H9 (cell line): Measurements from ENCODE around the gene MCF2L. TPM values are rescaled to one million over a fixed set of nuclear protein-coding genes. Genes with fewer than 3 reads are reported as not detected.

Source experiments
- DNase-seq: peaks from one replicate; pipeline ENCODE4 v3.0.0-alpha.2; 2017
- H2AFZ ChIP-seq: one replicate; pipeline ENCODE4 v1.6.1; 2013; ENCODE audit warnings: mild to moderate bottlenecking, low read length, control low read depth, moderate library complexity
- H2AK5ac ChIP-seq: 2 replicates; pipeline ENCODE4 v1.6.1; 2013; ENCODE audit warnings: low read length, control low read depth, mixed read lengths; ENCODE audit not compliant: insufficient read length
- H2BK120ac ChIP-seq: one replicate; pipeline ENCODE4 v1.6.1; 2013; ENCODE audit warnings: low read depth, mild to moderate bottlenecking, low read length, control low read depth, inconsistent platforms; ENCODE audit not compliant: poor library complexity, severe bottlenecking
- H2BK12ac ChIP-seq: 2 replicates; pipeline ENCODE4 v1.6.1; 2013; ENCODE audit warnings: low read length, control low read depth, mixed read lengths, low read depth; ENCODE audit not compliant: insufficient read length
- H2BK15ac ChIP-seq: 2 replicates; pipeline ENCODE4 v1.6.1; 2013; ENCODE audit warnings: low read depth, low read length, control low read depth
- H2BK20ac ChIP-seq: one replicate; pipeline ENCODE4 v1.6.1; 2013; ENCODE audit warnings: low read depth, mild to moderate bottlenecking, low read length, control low read depth, inconsistent platforms; ENCODE audit not compliant: poor library complexity, severe bottlenecking
- H2BK5ac ChIP-seq: 2 replicates; pipeline ENCODE4 v1.6.1; 2013; ENCODE audit warnings: low read length, control low read depth, mixed read lengths; ENCODE audit not compliant: insufficient read length
- H3K14ac ChIP-seq: 2 replicates; pipeline ENCODE4 v1.6.1; 2013; ENCODE audit warnings: low read length, control low read depth; ENCODE audit not compliant: insufficient read depth
- H3K18ac ChIP-seq: 2 replicates; pipeline ENCODE4 v1.6.1; 2013; ENCODE audit warnings: low read depth, mild to moderate bottlenecking, mixed read lengths, low read length, control low read depth; ENCODE audit not compliant: insufficient read length
- H3K23ac ChIP-seq: 2 replicates; pipeline ENCODE4 v1.6.1; 2013; ENCODE audit warnings: low read length, control low read depth, mixed read lengths, low read depth; ENCODE audit not compliant: insufficient read length
- H3K23me2 ChIP-seq: 2 replicates; pipeline ENCODE4 v1.6.1; 2013; ENCODE audit warnings: low read depth, mild to moderate bottlenecking, mixed read lengths, low read length, control low read depth; ENCODE audit not compliant: insufficient read length, poor library complexity, severe bottlenecking
- H3K27ac ChIP-seq: 2 replicates; pipeline ENCODE4 v1.5.1; 2013; ENCODE audit warnings: low read length, control low read depth, mixed read lengths, low read depth; ENCODE audit not compliant: insufficient read length
- H3K27me3 ChIP-seq: 2 replicates; pipeline ENCODE4 v1.6.1; 2013; ENCODE audit warnings: low read length, control low read depth, inconsistent platforms; ENCODE audit not compliant: insufficient read depth
- H3K4ac ChIP-seq: 2 replicates; pipeline ENCODE4 v1.6.1; 2013; ENCODE audit warnings: low read depth, mild to moderate bottlenecking, control low read depth, inconsistent platforms, low read length, moderate library complexity
- H3K4me1 ChIP-seq: 2 replicates; pipeline ENCODE4 v1.6.1; 2013; ENCODE audit warnings: low read length, control low read depth, inconsistent platforms; ENCODE audit not compliant: insufficient read depth
- H3K4me2 ChIP-seq: 2 replicates; pipeline ENCODE4 v1.6.1; 2013; ENCODE audit warnings: low read length, control low read depth, mixed read lengths; ENCODE audit not compliant: insufficient read length, insufficient read depth
- H3K56ac ChIP-seq: 2 replicates; pipeline ENCODE4 v1.6.1; 2013; ENCODE audit warnings: low read depth, mild to moderate bottlenecking, mixed read lengths, low read length, control low read depth; ENCODE audit not compliant: insufficient read length
- H3K79me1 ChIP-seq: 2 replicates; pipeline ENCODE4 v1.6.1; 2013; ENCODE audit warnings: low read depth, mild to moderate bottlenecking, moderate library complexity, low read length, control low read depth, inconsistent platforms; ENCODE audit not compliant: insufficient read depth, poor library complexity, severe bottlenecking
- H3K79me2 ChIP-seq: 2 replicates; pipeline ENCODE4 v1.6.1; 2013; ENCODE audit warnings: low read length, control low read depth, inconsistent platforms; ENCODE audit not compliant: insufficient read depth
- H3K9ac ChIP-seq: 2 replicates; pipeline ENCODE4 v1.6.1; 2013; ENCODE audit warnings: low read length, control low read depth, mixed read lengths; ENCODE audit not compliant: insufficient read length; ENCODE audit errors: extremely low read depth
- H3K9me3 ChIP-seq: one replicate; pipeline ENCODE4 v1.6.1; 2013; ENCODE audit warnings: low read depth, low read length, inconsistent platforms; ENCODE audit not compliant: control insufficient read depth
- H3T11ph ChIP-seq: one replicate; pipeline ENCODE4 v1.6.1; 2013; ENCODE audit warnings: mild to moderate bottlenecking, low read length, control low read depth, inconsistent platforms
- H4K20me1 ChIP-seq: one replicate; pipeline ENCODE4 v1.6.1; 2013; ENCODE audit not compliant: control insufficient read depth, insufficient read length, insufficient read depth
- H4K5ac ChIP-seq: 2 replicates; pipeline ENCODE4 v1.6.1; 2013; ENCODE audit warnings: low read depth, mild to moderate bottlenecking, mixed read lengths, low read length, control low read depth; ENCODE audit not compliant: insufficient read length
- H4K8ac ChIP-seq: replicated peaks from 2 replicates; pipeline ENCODE4 v1.6.1; 2013; ENCODE audit warnings: low read length, control low read depth, mixed read lengths, low read depth; ENCODE audit not compliant: insufficient read length
- H4K91ac ChIP-seq: 2 replicates; pipeline ENCODE4 v1.6.1; 2013; ENCODE audit warnings: low read depth, mild to moderate bottlenecking, moderate library complexity, mixed read lengths, low read length, control low read depth; ENCODE audit not compliant: insufficient read length
- H3K27ac Mint-ChIP-seq, 3 experiments: 2 replicates in 2 of 3; 3 replicates in 1 of 3; pipeline ENCODE4 v1.8.0; 2020 to 2021; ENCODE audit warnings: mixed read lengths in 3 of 3, mild to moderate bottlenecking in 1 of 3, moderate library complexity in 1 of 3
- H3K27me3 Mint-ChIP-seq: 2 replicates; pipeline ENCODE4 v1.8.0; 2021; ENCODE audit warnings: low read depth, mild to moderate bottlenecking, moderate library complexity, mixed read lengths
- H3K36me3 Mint-ChIP-seq, 3 experiments: 2 replicates in 2 of 3; 3 replicates in 1 of 3; pipeline ENCODE4 v1.8.0; 2020 to 2021; ENCODE audit warnings: low read depth in 3 of 3, mixed read lengths in 3 of 3; ENCODE audit not compliant: insufficient read depth in 1 of 3
- H3K4me1 Mint-ChIP-seq, 2 experiments: 2 replicates each; pipeline ENCODE4 v1.8.0; 2020; ENCODE audit warnings: mixed read lengths in 2 of 2
- H3K4me3 Mint-ChIP-seq, 2 experiments: 2 replicates in 1 of 2; 3 replicates in 1 of 2; pipeline ENCODE4 v1.8.0; 2020 to 2021; ENCODE audit warnings: mild to moderate bottlenecking in 2 of 2, mixed read lengths in 2 of 2, moderate library complexity in 1 of 2
- H3K9me3 Mint-ChIP-seq, 2 experiments: 2 replicates in 1 of 2; 3 replicates in 1 of 2; pipeline ENCODE4 v1.8.0; 2020; ENCODE audit warnings: mild to moderate bottlenecking in 2 of 2, mixed read lengths in 2 of 2, moderate library complexity in 1 of 2
- CTCF ChIP-seq: fragments of 200-600 bp; sonication (generic); conservative IDR thresholded peaks from 3 replicates; pipeline ENCODE4 v1.8.0; 2021; ENCODE audit warnings: antibody characterized with exemption, mild to moderate bottlenecking
- WGBS: extraction: QIAGEN DNeasy Blood & Tissue Kit; methylation state at CpG from one replicate; pipeline ENCODE4 v1.1.7; 2013; ENCODE audit warnings: missing lambda C conversion rate, low lambda C conversion rate, mixed read lengths; ENCODE audit not compliant: insufficient read length; ENCODE audit errors: extremely low coverage; 5-methylcytosine and 5-hydroxymethylcytosine counted together
- total RNA-seq: library from RNA; stranded (reverse); gene quantifications from 2 replicates; pipeline ENCODE4 v1.2.1, GENCODE V29; 2021

Gene MCF2L
- total RNA-seq, 1 experiment from 2014 or later = 18.5 TPM

GRCh38 chr13:113065406-113066141, 96.6 kb downstream of the MCF2L start:
- Histone ChIP-seq H3K4me1 (no peaks in the 10 kb centered on the region; the same call in 1 of the 2 replicates), H3K27me3 (no peaks in the 10 kb centered on the region), H3K79me2 (no peaks in the 10 kb centered on the region), H2BK20ac (no peak overlapping the region), H2BK5ac (no peak overlapping the region), H3K23ac (no peak overlapping the region), H2AK5ac (no peak overlapping the region), H4K8ac (no peak overlapping the region), H3K79me1 (no peaks in the 10 kb centered on the region), H4K20me1 (peaks cover 5% of the 10 kb centered on the region), H3K18ac (no peak overlapping the region), H3K27ac (no peak overlapping the region), H2BK12ac (no peak overlapping the region), H2BK15ac (no peak overlapping the region), H2BK120ac (no peak overlapping the region), H3K9ac (no peak overlapping the region), H4K91ac (no peak overlapping the region), H3K4ac (no peak overlapping the region), H3T11ph (no peak overlapping the region), H2AFZ (no peak overlapping the region), H3K9me3 (no peaks in the 10 kb centered on the region), H3K14ac (no peak overlapping the region; the same call in 1 of the 2 replicates), H3K23me2 (no peaks in the 10 kb centered on the region), H4K5ac (no peak overlapping the region), H3K4me2 (no peak overlapping the region), H3K56ac (no peak overlapping the region)
- Mint-ChIP-seq H3K27ac (peak overlapping the region in 2 of 3 experiments; percentile 20 to 44; a peak in 1 of 7 replicates), H3K4me1 (peaks cover 6 to 12% of the 10 kb centered on the region in 2 experiments), H3K36me3 (peaks cover 2 to 6% (median 4%) of the 10 kb centered on the region in 3 experiments; a peak in 4 of 7 replicates), H3K27me3 (no peaks in the 10 kb centered on the region), H3K4me3 (no peak overlapping the region), H3K9me3 (peaks cover 0 to 2% of the 10 kb centered on the region in 2 experiments; a peak in 2 of 5 replicates)
- no CpG with 5 or more reads among the region's 29 CpGs for WGBS
- DNase-seq = no peak
- no peak for TF ChIP-seq CTCF
